Prostate gland (tissue), 2 donors: ENCODE results near the gene CEACAM20.

ENCODE experiments used
- POLR2A ChIP-seq: fragments of 450-650 bp; IDR thresholded peaks from one replicate; pipeline ENCODE4 v1.6.1; 2016; ENCODE audit warnings: antibody characterized with exemption, mild to moderate bottlenecking
- POLR2AphosphoS5 ChIP-seq: sonication (generic); formaldehyde crosslinking; IDR thresholded peaks from one replicate; pipeline ENCODE4 v1.6.1; 2017; ENCODE audit warnings: antibody characterized with exemption
- TF ChIP-seq, protein P1 (sequence below), 4 experiments: fragments of 200-600 bp in 2 of 4; fragments of 450-650 bp in 2 of 4; sonication (generic) in 2 of 4; IDR thresholded peaks; 1 replicate in 3 of 4; 2 replicates in 1 of 4; pipeline ENCODE4 v1.5.1; 2016 to 2019; ENCODE audit warnings: antibody characterized with exemption in 4 of 4, mild to moderate bottlenecking in 2 of 4, moderate library complexity in 2 of 4

DNA sequence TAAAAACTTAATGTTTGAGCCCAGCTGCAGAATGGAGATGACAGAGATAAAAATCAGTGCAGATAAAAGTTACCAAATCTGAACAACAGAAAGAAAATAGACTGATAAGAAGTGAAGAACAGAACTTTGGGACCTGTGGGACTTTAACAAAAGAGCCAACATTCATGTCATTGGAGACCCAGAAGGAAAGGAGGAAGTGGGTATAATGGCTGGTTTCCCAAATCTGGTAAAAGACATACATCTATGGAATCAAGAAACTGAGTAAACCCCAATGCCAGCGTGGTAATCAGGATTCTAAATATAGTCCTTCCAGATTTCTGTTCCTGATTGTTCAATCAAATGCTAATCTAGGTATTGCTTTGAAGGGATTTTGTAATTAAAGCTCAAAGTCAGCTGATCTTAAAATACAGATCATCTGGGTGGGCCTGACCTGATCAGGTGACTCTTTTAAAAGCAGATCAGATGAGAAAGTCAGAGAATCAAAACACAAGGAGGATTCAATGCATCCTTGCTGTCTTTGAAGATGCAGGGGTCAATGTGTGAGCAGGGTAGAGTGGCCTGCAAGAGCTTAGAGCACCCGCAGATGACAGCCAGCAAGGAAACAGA lies 25.3 kb upstream of the CEACAM20 start:
- TF ChIP-seq, protein P1, sequence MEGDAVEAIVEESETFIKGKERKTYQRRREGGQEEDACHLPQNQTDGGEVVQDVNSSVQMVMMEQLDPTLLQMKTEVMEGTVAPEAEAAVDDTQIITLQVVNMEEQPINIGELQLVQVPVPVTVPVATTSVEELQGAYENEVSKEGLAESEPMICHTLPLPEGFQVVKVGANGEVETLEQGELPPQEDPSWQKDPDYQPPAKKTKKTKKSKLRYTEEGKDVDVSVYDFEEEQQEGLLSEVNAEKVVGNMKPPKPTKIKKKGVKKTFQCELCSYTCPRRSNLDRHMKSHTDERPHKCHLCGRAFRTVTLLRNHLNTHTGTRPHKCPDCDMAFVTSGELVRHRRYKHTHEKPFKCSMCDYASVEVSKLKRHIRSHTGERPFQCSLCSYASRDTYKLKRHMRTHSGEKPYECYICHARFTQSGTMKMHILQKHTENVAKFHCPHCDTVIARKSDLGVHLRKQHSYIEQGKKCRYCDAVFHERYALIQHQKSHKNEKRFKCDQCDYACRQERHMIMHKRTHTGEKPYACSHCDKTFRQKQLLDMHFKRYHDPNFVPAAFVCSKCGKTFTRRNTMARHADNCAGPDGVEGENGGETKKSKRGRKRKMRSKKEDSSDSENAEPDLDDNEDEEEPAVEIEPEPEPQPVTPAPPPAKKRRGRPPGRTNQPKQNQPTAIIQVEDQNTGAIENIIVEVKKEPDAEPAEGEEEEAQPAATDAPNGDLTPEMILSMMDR (IDR thresholded peaks at IDR 0.05): no peak
- no peak for TF ChIP-seq POLR2A
- no peak for TF ChIP-seq POLR2AphosphoS5
